GM23248 (cell line): ENCODE measurements around the gene CSDE1. TPM values are rescaled to one million over a fixed set of nuclear protein-coding genes. Genes with fewer than 3 reads are reported as not detected.
"Not testable (repeated sequence)": the region's sequence is repeated elsewhere in the genome, so short reads cannot be mapped to it uniquely, and the experiment has no call there.

Experiments used
- DNase-seq: peaks from one replicate; pipeline ENCODE4 v3.0.0-alpha.2; 2015
- H2AFZ ChIP-seq: fragments of 200-600 bp; sonication (generic); 2 replicates; pipeline ENCODE4 v1.6.1; 2016; ENCODE audit warnings: antibody characterized with exemption
- H3F3A ChIP-seq: fragments of 200-600 bp; sonication (generic); 2 replicates; pipeline ENCODE4 v1.6.1; 2016; ENCODE audit warnings: mild to moderate bottlenecking, antibody characterized with exemption, mixed run types; ENCODE audit not compliant: insufficient read depth
- H3K27ac ChIP-seq: fragments of 200-600 bp; sonication (generic); 2 replicates; pipeline ENCODE4 v1.5.1; 2016; ENCODE audit warnings: mild to moderate bottlenecking
- H3K27me3 ChIP-seq: fragments of 200-600 bp; sonication (generic); replicated peaks from 2 replicates; pipeline ENCODE4 v1.6.1; 2016; ENCODE audit warnings: mild to moderate bottlenecking; ENCODE audit not compliant: insufficient read depth
- H3K36me3 ChIP-seq: fragments of 200-600 bp; sonication (generic); 2 replicates; pipeline ENCODE4 v1.6.1; 2016; ENCODE audit warnings: low read depth, mild to moderate bottlenecking
- H3K4me1 ChIP-seq: fragments of 200-600 bp; sonication (generic); 2 replicates; pipeline ENCODE4 v1.6.1; 2016; ENCODE audit warnings: mild to moderate bottlenecking; ENCODE audit not compliant: insufficient read depth
- H3K4me2 ChIP-seq: fragments of 200-600 bp; sonication (generic); one replicate; pipeline ENCODE4 v1.6.1; 2016; ENCODE audit warnings: mild to moderate bottlenecking; ENCODE audit not compliant: unreplicated experiment
- H3K4me3 ChIP-seq: fragments of 200-600 bp; sonication (generic); 2 replicates; pipeline ENCODE4 v1.5.1; 2016; ENCODE audit warnings: mild to moderate bottlenecking
- H3K79me2 ChIP-seq: fragments of 200-600 bp; sonication (generic); 2 replicates; pipeline ENCODE4 v1.6.1; 2016; ENCODE audit warnings: mild to moderate bottlenecking; ENCODE audit not compliant: insufficient read depth
- H3K9ac ChIP-seq: fragments of 200-600 bp; sonication (generic); 2 replicates; pipeline ENCODE4 v1.6.1; 2016; ENCODE audit warnings: mild to moderate bottlenecking
- H3K9me2 ChIP-seq: fragments of 200-600 bp; sonication (generic); 2 replicates; pipeline ENCODE4 v1.6.1; 2016; ENCODE audit warnings: mixed run types, mild to moderate bottlenecking, moderate library complexity; ENCODE audit not compliant: insufficient read depth
- H3K9me3 ChIP-seq: fragments of 200-600 bp; sonication (generic); one replicate; pipeline ENCODE4 v1.6.1; 2017; ENCODE audit warnings: low read depth
- H4K20me1 ChIP-seq: fragments of 200-600 bp; sonication (generic); 2 replicates; pipeline ENCODE4 v1.6.0; 2016; ENCODE audit not compliant: insufficient read depth
- EZH2 ChIP-seq: fragments of 200-600 bp; sonication (generic); IDR thresholded peaks from 2 replicates; pipeline ENCODE4 v1.6.1; 2018; ENCODE audit warnings: antibody characterized with exemption, mild to moderate bottlenecking; ENCODE audit not compliant: insufficient read depth, poor library complexity, severe bottlenecking
- EZH2phosphoT487 ChIP-seq: fragments of 200-600 bp; sonication (generic); IDR thresholded peaks from 2 replicates; pipeline ENCODE4 v1.6.1; 2018; ENCODE audit warnings: antibody characterized with exemption, moderate library complexity, mild to moderate bottlenecking, low read depth; ENCODE audit not compliant: insufficient read depth
- WGBS, 2 experiments: methylation state at CpG; one replicate each; pipeline ENCODE4 v1.1.6; 2015 to 2017; ENCODE audit warnings: low lambda C conversion rate in 2 of 2, low coverage in 1 of 2; ENCODE audit errors: missing lambda C conversion rate in 2 of 2; 5-methylcytosine and 5-hydroxymethylcytosine counted together
- in situ Hi-C: fragments of 300-500 bp; cut with MboI; formaldehyde crosslinking; loops from 2 replicates; pipeline ENCODE4 v1.15.0; 2020
- polyA plus RNA-seq: library from polyadenylated mRNA; unstranded; fragments of >200 nt; fragmentation: Nextera tagmentation; extraction: Ambion mirVana; gene quantifications from 2 replicates; pipeline ENCODE4 v1.2.1, GENCODE V29; 2016
- total RNA-seq: library from RNA; depleted of rRNA; stranded (reverse); fragments of >200 nt; shearing (Covaris generic); gene quantifications from 2 replicates; pipeline ENCODE4 v1.2.3, GENCODE V29; 2014

CSDE1 gene
- total and polyA plus RNA-seq, 2 experiments from 2014 or later = 297 to 808 TPM

- in situ Hi-C loops = no loop called here
- Histone ChIP-seq H3F3A (peaks cover 23% of the 10 kb centered on the region; the same call in 1 of the 2 replicates), H3K79me2 (peaks cover 58% of the 10 kb centered on the region), H3K27ac (peak overlapping the region; percentile 100), H3K4me3 (peak overlapping the region; percentile 100), H3K9ac (peak overlapping the region; percentile 100), H3K4me2 (peak overlapping the region; percentile 93), H2AFZ (no peak overlapping the region), H3K9me2 (no peaks in the 10 kb centered on the region), H3K27me3 (no peaks in the 10 kb centered on the region), H4K20me1 (peaks cover 46% of the 10 kb centered on the region; the same call in 1 of the 2 replicates), H3K9me3 (no peaks in the 10 kb centered on the region), H3K4me1 (peaks cover 34% of the 10 kb centered on the region), H3K36me3 (peaks cover 3% of the 10 kb centered on the region; the same call in 1 of the 2 replicates)
- 1 to 2% methylated on average over 17 of the region's 17 CpGs for WGBS, 2 experiments
- TF ChIP-seq EZH2phosphoT487 (no peak), EZH2 (no peak)
- DNase-seq = peak; percentile 89
Measured at GRCh38 chr1:114756949-114757454, 782 bp downstream of the CSDE1 start.

- Histone ChIP-seq H3K27ac (peak overlapping the region; percentile 100), H3K79me2 (peaks cover 65% of the 10 kb centered on the region), H3K4me3 (peak overlapping the region; percentile 100), H3K27me3 (no peaks in the 10 kb centered on the region), H3K4me2 (peak overlapping the region; percentile 93), H2AFZ (no peak overlapping the region), H4K20me1 (peaks cover 53% of the 10 kb centered on the region), H3K9ac (peak overlapping the region; percentile 100), H3F3A (peaks cover 25% of the 10 kb centered on the region; the same call in 1 of the 2 replicates), H3K4me1 (peaks cover 37% of the 10 kb centered on the region), H3K9me2 (no peaks in the 10 kb centered on the region), H3K9me3 (no peaks in the 10 kb centered on the region), H3K36me3 (peaks cover 3% of the 10 kb centered on the region; the same call in 1 of the 2 replicates)
- DNase-seq = peak; percentile 32
- no peak for TF ChIP-seq EZH2
- in situ Hi-C loops = no loop called here
- WGBS, 2 experiments = 26% methylated on average over 14 of the region's 14 CpGs
Measured at GRCh38 chr1:114756009-114756892, 1.5 kb downstream of the CSDE1 start.

- Histone ChIP-seq H3K27ac (peak overlapping the region; percentile 100), H3K4me1 (peaks cover 38% of the 10 kb centered on the region), H3F3A (peaks cover 27% of the 10 kb centered on the region; the same call in 1 of the 2 replicates), H3K79me2 (peaks cover 75% of the 10 kb centered on the region), H3K4me2 (peak overlapping the region; percentile 93), H4K20me1 (peaks cover 63% of the 10 kb centered on the region), H3K4me3 (peak overlapping the region; percentile 100), H3K9me3 (no peaks in the 10 kb centered on the region), H3K36me3 (peaks cover 3% of the 10 kb centered on the region; the same call in 1 of the 2 replicates), H3K27me3 (no peaks in the 10 kb centered on the region), H3K9ac (peak overlapping the region; percentile 100), H2AFZ (no peak overlapping the region), H3K9me2 (no peaks in the 10 kb centered on the region)
- WGBS, 2 experiments = 56 to 57% methylated on average over 7 of the region's 7 CpGs
- DNase-seq = peak; percentile 47
- in situ Hi-C loops = no loop called here
- TF ChIP-seq EZH2phosphoT487 = no peak
- no peak for TF ChIP-seq EZH2
Measured at GRCh38 chr1:114755006-114755931, 2.5 kb downstream of the CSDE1 start.

GRCh38 chr1:114753702-114754101, 4.1 kb downstream of the CSDE1 start:
- Histone ChIP-seq H3K4me1 (peaks cover 40% of the 10 kb centered on the region), H3K79me2 (peaks cover 91% of the 10 kb centered on the region), H3K36me3 (peaks cover 16% of the 10 kb centered on the region), H4K20me1 (peaks cover 74% of the 10 kb centered on the region), H3F3A (peaks cover 22% of the 10 kb centered on the region; the same call in 1 of the 2 replicates)
- H3K27me3 ChIP-seq, DNase-seq, H3K4me3 ChIP-seq, H3K4me2 ChIP-seq, H3K9me3 ChIP-seq, H3K9ac ChIP-seq, H2AFZ ChIP-seq, H3K9me2 ChIP-seq, H3K27ac ChIP-seq, in situ Hi-C loops: not testable (repeated sequence)
- WGBS, 2 experiments = 82 to 88% methylated on average over 6 of the region's 6 CpGs
